Body of pancreas (tissue), 4 donors: ENCODE data around the gene PAM. TPM values are rescaled to one million over a fixed set of nuclear protein-coding genes. Genes with fewer than 3 reads are reported as not detected.
"Not testable (repeated sequence)": the region's sequence is repeated elsewhere in the genome, so short reads cannot be mapped to it uniquely, and the experiment has no call there.

Experiments used
- ATAC-seq: fragments of 150-250 bp; one replicate; pipeline ENCODE4 v1.9.1; 2016
- DNase-seq, 4 donors: peaks; one replicate each; pipeline ENCODE4 v3.0.0-alpha.2; 2019
- H3K27ac ChIP-seq, 4 donors: fragments of 200-600 bp; sonication (generic); 1 replicate in 3 of 4; 2 replicates in 1 of 4; pipeline versions ENCODE4 v1.5.1 to v1.6.1; 2016 to 2019; ENCODE audit warnings: mild to moderate bottlenecking in 1 of 4, mixed read lengths in 1 of 4, moderate library complexity in 1 of 4
- H3K27me3 ChIP-seq, 2 donors: fragments of 200-600 bp; sonication (generic); one replicate each; pipeline ENCODE4 v1.6.0; 2016; ENCODE audit warnings: mild to moderate bottlenecking in 1 of 2
- H3K36me3 ChIP-seq, 2 donors: fragments of 200-600 bp; sonication (generic); replicated peaks in 1 of 2; 2 replicates each; pipeline ENCODE4 v1.5.1; 2016; ENCODE audit warnings: low read depth in 2 of 2; ENCODE audit not compliant: insufficient read depth in 1 of 2
- H3K4me1 ChIP-seq: fragments of 200-600 bp; sonication (generic); one replicate; pipeline ENCODE4 v1.6.0; 2016
- H3K4me3 ChIP-seq, 2 donors: fragments of 200-600 bp; sonication (generic); 1 replicate in 1 of 2; 2 replicates in 1 of 2; pipeline ENCODE4 v1.5.1; 2016 to 2019
- H3K9me3 ChIP-seq, 3 donors: fragments of 200-600 bp; sonication (generic); 1 replicate in 2 of 3; 2 replicates in 1 of 3; pipeline ENCODE4 v1.5.1; 2016
- CTCF ChIP-seq, 7 experiments: fragments of 450-650 bp in 4 of 7; fragments of 200-600 bp in 3 of 7; sonication (generic) in 3 of 7; IDR thresholded peaks; one replicate each; pipeline ENCODE4 v1.5.1; 2016 to 2019; ENCODE audit warnings: antibody characterized with exemption in 7 of 7
- POLR2A ChIP-seq, 3 donors: fragments of 450-650 bp; IDR thresholded peaks; one replicate each; pipeline ENCODE4 v1.6.1; 2016; ENCODE audit warnings: antibody characterized with exemption in 3 of 3, mild to moderate bottlenecking in 2 of 3
- WGBS, 2 donors: methylation state at CpG; one replicate each; pipeline ENCODE4 v1.1.5; 2017; 5-methylcytosine and 5-hydroxymethylcytosine counted together
- intact Hi-C: fragments of 100-400 bp; cut with DNase I; formaldehyde crosslinking; loops from one replicate; pipeline ENCODE4 v1.15.1; 2023
- total RNA-seq, 2 donors: library from RNA; depleted of rRNA; stranded (reverse); fragments of >200 nt; gene quantifications; one replicate each; pipeline ENCODE4 v1.1.0, GENCODE V29; 2016

PAM gene
- total RNA-seq, 2 donors from 2014 or later = 75.2 to 111 TPM

- Histone ChIP-seq H3K27me3 (no peaks in the 10 kb centered on the region), H3K36me3 (no peaks in the 10 kb centered on the region), H3K4me1 (no peaks in the 10 kb centered on the region), H3K9me3 (no peaks in the 10 kb centered on the region), H3K27ac (no peak overlapping the region), H3K4me3 (no peak overlapping the region)
- no peak for DNase-seq
- no peak for ATAC-seq
- intact Hi-C loops = loop anchor here (10.0 kb wide), 1 partner anchor 453 kb away; no protein-coding TSS in a partner anchor
- WGBS, 2 donors = 83 to 88% methylated on average over 4 of the region's 4 CpGs
- TF ChIP-seq POLR2A (IDR thresholded peaks at IDR 0.05) (no peak), CTCF (IDR thresholded peaks at IDR 0.05) (no peak)
Measured at GRCh38 chr5:103037673-103038455, 282.8 kb downstream of the PAM start.

- 29 to 39% methylated on average over 4 of the region's 4 CpGs for WGBS, 2 donors
- no peaks in the 10 kb centered on the region for H3K9me3 ChIP-seq
Measured at GRCh38 chr5:103041071-103041676, 286.1 kb downstream of the PAM start.

GRCh38 chr5:103046706-103047105 lies 291.6 kb downstream of the PAM start:
- ATAC-seq, DNase-seq, H3K4me3 ChIP-seq, H3K4me1 ChIP-seq, intact Hi-C loops, H3K36me3 ChIP-seq, H3K27ac ChIP-seq, H3K27me3 ChIP-seq, H3K9me3 ChIP-seq: not testable (repeated sequence)
- WGBS, 2 donors = 88% methylated on average over 18 to 22 of the region's 22 CpGs

More at GRCh38 chr5:103041071-103041676, 286.1 kb downstream of the PAM start:
- ATAC-seq = no peak
- Histone ChIP-seq H3K27ac (no peak overlapping the region), H3K27me3 (no peaks in the 10 kb centered on the region), H3K4me1 (no peaks in the 10 kb centered on the region), H3K4me3 (no peak overlapping the region), H3K36me3 (no peaks in the 10 kb centered on the region)
- peak in 6 of 7 experiments; percentile 32 to 62 (median 50) for TF ChIP-seq CTCF (IDR thresholded peaks at IDR 0.05)
- TF ChIP-seq POLR2A (IDR thresholded peaks at IDR 0.05) = no peak
- intact Hi-C loops = no loop called here
- no peak for DNase-seq

- peaks cover 18% of the 10 kb centered on the region for H3K4me1 ChIP-seq
- intact Hi-C loops = no loop called here
- H3K27me3 ChIP-seq = no peaks in the 10 kb centered on the region
- TF ChIP-seq POLR2A (IDR thresholded peaks at IDR 0.05) (no peak), CTCF (IDR thresholded peaks at IDR 0.05) (no peak)
- no peak overlapping the region for H3K4me3 ChIP-seq
- DNase-seq (no peak), ATAC-seq (no peak)
- H3K36me3 ChIP-seq = no peaks in the 10 kb centered on the region
- 78 to 87% methylated on average over 7 of the region's 7 CpGs for whole genome bisulfite sequencing, 2 donors
- no peaks in the 10 kb centered on the region for H3K9me3 ChIP-seq
- no peak overlapping the region for H3K27ac ChIP-seq
Measured at GRCh38 chr5:103057208-103058130, 302.4 kb downstream of the PAM start.

- ATAC-seq (no peak), DNase-seq (no peak)
- WGBS, 2 donors = 90 to 97% methylated on average over 3 of the region's 3 CpGs
- no peak overlapping the region for H3K27ac ChIP-seq
- no peaks in the 10 kb centered on the region for H3K36me3 ChIP-seq
- H3K4me3 ChIP-seq = no peak overlapping the region
- H3K27me3 ChIP-seq = no peaks in the 10 kb centered on the region
- peaks cover 18% of the 10 kb centered on the region for H3K4me1 ChIP-seq
- TF ChIP-seq CTCF (IDR thresholded peaks at IDR 0.05) = no peak
- TF ChIP-seq POLR2A (IDR thresholded peaks at IDR 0.05) = no peak
- H3K9me3 ChIP-seq = no peaks in the 10 kb centered on the region
- intact Hi-C loops = no loop called here
Measured at GRCh38 chr5:103059525-103059924, 304.4 kb downstream of the PAM start.
